Peyer's patch (tissue), 4 donors: ENCODE measurements around the gene TCAF1. TPM values are rescaled to one million over a fixed set of nuclear protein-coding genes. Genes with fewer than 3 reads are reported as not detected.
"Not testable (repeated sequence)": the region's sequence is repeated elsewhere in the genome, so short reads cannot be mapped to it uniquely, and the experiment has no call there.

ENCODE experiments used
- DNase-seq, 3 donors: peaks; one replicate each; pipeline ENCODE4 v3.0.0-alpha.2; 2017 to 2019
- H3K27ac ChIP-seq, 4 donors: fragments of 200-600 bp; sonication (generic); one replicate each; pipeline ENCODE4 v1.5.1; 2016 to 2019
- H3K27me3 ChIP-seq, 2 donors: fragments of 200-600 bp; sonication (generic); one replicate each; pipeline ENCODE4 v1.5.1; 2019
- H3K36me3 ChIP-seq, 3 donors: fragments of 200-600 bp; sonication (generic); one replicate each; pipeline ENCODE4 v1.5.1; 2016 to 2019
- H3K4me1 ChIP-seq, 4 donors: fragments of 200-600 bp; sonication (generic); one replicate each; pipeline ENCODE4 v1.5.1; 2016 to 2019
- H3K4me3 ChIP-seq, 4 donors: fragments of 200-600 bp; sonication (generic); 1 replicate in 3 of 4; 2 replicates in 1 of 4; pipeline ENCODE4 v1.5.1; 2016 to 2019; ENCODE audit warnings: mild to moderate bottlenecking in 1 of 4
- H3K9me3 ChIP-seq, 4 donors: fragments of 200-600 bp; sonication (generic); one replicate each; pipeline ENCODE4 v1.5.1; 2016 to 2019; ENCODE audit warnings: mild to moderate bottlenecking in 1 of 4
- POLR2A ChIP-seq, 2 donors: fragments of 450-650 bp; IDR thresholded peaks; one replicate each; pipeline ENCODE4 v1.5.1; 2017; ENCODE audit warnings: antibody characterized with exemption in 2 of 2, mild to moderate bottlenecking in 2 of 2, moderate library complexity in 2 of 2
- total RNA-seq, 4 donors: library from RNA; depleted of rRNA; stranded (reverse); fragments of >200 nt; gene quantifications; one replicate each; pipeline ENCODE4 v1.1.0, GENCODE V29; 2016
- TF ChIP-seq, protein P1 (sequence below), 6 experiments: fragments of 450-650 bp in 4 of 6; fragments of 200-600 bp in 2 of 6; sonication (generic) in 1 of 6; IDR thresholded peaks; one replicate each; pipeline ENCODE4 v1.5.1; 2017 to 2019; ENCODE audit warnings: antibody characterized with exemption in 6 of 6, mild to moderate bottlenecking in 3 of 6, moderate library complexity in 1 of 6

Gene TCAF1
- total RNA-seq, 4 donors from 2014 or later: 21.8 to 33.8 (median 24.4) TPM

DNA sequence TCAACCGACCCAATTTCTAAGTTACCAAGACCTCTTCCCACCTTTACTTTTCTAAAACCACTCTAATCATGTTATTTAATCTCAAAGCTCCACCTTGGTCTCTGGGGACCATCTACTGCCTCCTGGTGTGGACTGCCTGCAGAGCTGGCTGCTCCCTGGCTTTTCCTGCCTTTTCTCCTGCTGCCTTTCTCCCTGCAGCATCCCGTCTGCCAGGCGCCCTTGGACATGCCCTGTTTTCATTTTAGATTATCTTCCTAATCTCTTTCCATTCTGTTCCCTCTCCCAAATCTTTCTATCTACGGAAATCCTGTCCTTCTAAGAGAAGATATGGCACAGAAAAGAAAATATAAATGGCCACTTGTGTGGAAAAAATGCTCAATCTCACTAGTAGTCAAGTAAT, 23.1 kb downstream of the TCAF1 start:
- Histone ChIP-seq H3K36me3 (peaks cover 0 to 20% (median 0%) of the 10 kb centered on the region in 3 donors), H3K9me3 (no peaks in the 10 kb centered on the region), H3K27me3 (no peaks in the 10 kb centered on the region), H3K4me1 (peaks cover 0 to 6% (median 0%) of the 10 kb centered on the region in 4 donors), H3K27ac (no peak overlapping the region), H3K4me3 (no peak overlapping the region)
- TF ChIP-seq, protein P1, sequence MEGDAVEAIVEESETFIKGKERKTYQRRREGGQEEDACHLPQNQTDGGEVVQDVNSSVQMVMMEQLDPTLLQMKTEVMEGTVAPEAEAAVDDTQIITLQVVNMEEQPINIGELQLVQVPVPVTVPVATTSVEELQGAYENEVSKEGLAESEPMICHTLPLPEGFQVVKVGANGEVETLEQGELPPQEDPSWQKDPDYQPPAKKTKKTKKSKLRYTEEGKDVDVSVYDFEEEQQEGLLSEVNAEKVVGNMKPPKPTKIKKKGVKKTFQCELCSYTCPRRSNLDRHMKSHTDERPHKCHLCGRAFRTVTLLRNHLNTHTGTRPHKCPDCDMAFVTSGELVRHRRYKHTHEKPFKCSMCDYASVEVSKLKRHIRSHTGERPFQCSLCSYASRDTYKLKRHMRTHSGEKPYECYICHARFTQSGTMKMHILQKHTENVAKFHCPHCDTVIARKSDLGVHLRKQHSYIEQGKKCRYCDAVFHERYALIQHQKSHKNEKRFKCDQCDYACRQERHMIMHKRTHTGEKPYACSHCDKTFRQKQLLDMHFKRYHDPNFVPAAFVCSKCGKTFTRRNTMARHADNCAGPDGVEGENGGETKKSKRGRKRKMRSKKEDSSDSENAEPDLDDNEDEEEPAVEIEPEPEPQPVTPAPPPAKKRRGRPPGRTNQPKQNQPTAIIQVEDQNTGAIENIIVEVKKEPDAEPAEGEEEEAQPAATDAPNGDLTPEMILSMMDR (IDR thresholded peaks at IDR 0.05): no peak
- TF ChIP-seq POLR2A (IDR thresholded peaks at IDR 0.05): no peak
- no peak for DNase-seq

DNA sequence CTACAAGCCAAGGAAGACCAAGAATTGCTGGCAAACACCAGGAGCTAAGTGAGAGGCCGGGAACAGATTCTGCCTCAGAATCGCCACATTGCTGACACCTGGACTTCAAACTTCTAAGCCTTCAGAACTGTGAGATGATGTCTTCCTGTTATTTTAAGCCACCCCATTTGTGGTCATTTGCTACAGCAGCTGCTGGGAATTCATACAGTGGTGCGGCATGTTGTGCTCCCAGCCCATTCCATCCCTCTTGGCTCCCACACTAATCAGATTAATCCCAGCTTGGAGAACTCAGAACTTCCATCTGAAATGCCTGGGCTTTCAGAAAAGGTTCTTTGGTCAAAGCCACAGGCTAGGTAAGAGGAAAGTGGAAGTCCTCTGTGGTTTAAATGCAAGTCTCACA, 24.9 kb downstream of the TCAF1 start:
- H3K4me3 ChIP-seq: no peak overlapping the region
- no peaks in the 10 kb centered on the region for H3K4me1 ChIP-seq
- H3K9me3 ChIP-seq: no peaks in the 10 kb centered on the region
- DNase-seq: no peak
- peaks cover 0 to 20% (median 0%) of the 10 kb centered on the region in 3 donors for H3K36me3 ChIP-seq
- no peak overlapping the region for H3K27ac ChIP-seq
- H3K27me3 ChIP-seq: no peaks in the 10 kb centered on the region
- TF ChIP-seq POLR2A (IDR thresholded peaks at IDR 0.05): no peak
- TF ChIP-seq, protein P1 (IDR thresholded peaks at IDR 0.05): no peak

GRCh38 chr7:143876218-143876617, 25.8 kb downstream of the TCAF1 start:
- H3K27ac ChIP-seq: no peak overlapping the region
- no peak overlapping the region for H3K4me3 ChIP-seq
- TF ChIP-seq, protein P1 (IDR thresholded peaks at IDR 0.05): no peak
- TF ChIP-seq POLR2A (IDR thresholded peaks at IDR 0.05): no peak
- H3K36me3 ChIP-seq: peaks cover 0 to 20% (median 0%) of the 10 kb centered on the region in 3 donors
- no peaks in the 10 kb centered on the region for H3K4me1 ChIP-seq
- no peaks in the 10 kb centered on the region for H3K9me3 ChIP-seq
- no peaks in the 10 kb centered on the region for H3K27me3 ChIP-seq
- no peak for DNase-seq

GRCh38 chr7:143873242-143873641, 28.7 kb downstream of the TCAF1 start:
- H3K27ac ChIP-seq, H3K4me3 ChIP-seq, H3K4me1 ChIP-seq, H3K9me3 ChIP-seq, H3K27me3 ChIP-seq, DNase-seq: not testable (repeated sequence)
- peaks cover 0 to 20% (median 0%) of the 10 kb centered on the region in 3 donors for H3K36me3 ChIP-seq

GRCh38 chr7:143871534-143871933, 30.4 kb downstream of the TCAF1 start:
- H3K9me3 ChIP-seq, H3K4me3 ChIP-seq, H3K4me1 ChIP-seq, H3K27ac ChIP-seq, H3K27me3 ChIP-seq, DNase-seq: not testable (repeated sequence)
- peaks cover 0 to 20% (median 0%) of the 10 kb centered on the region in 3 donors for H3K36me3 ChIP-seq

DNA sequence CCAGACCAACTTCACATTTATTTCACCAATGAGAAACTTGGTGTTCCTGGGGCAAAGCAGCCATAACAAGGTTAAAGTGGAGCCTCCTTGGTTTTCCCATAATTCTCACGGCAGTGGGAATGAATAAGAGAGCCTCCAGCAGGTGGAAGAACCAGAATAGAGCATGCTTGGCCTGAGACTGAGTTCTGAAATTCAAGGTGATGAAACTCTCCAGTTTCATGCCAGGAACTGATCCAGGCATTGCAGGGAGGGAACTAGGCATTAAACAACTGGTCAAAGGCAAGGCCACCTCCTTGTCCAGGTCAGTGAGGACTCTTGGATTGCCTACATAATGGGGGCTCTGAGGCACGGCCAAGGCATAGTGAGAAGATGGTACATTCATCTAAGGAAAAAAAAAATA, 44.0 kb downstream of the TCAF1 start:
- not testable (repeated sequence) for H3K27ac ChIP-seq, H3K27me3 ChIP-seq, H3K36me3 ChIP-seq

GRCh38 chr7:143855443-143855842, 46.5 kb downstream of the TCAF1 start:
- H3K27me3 ChIP-seq, H3K4me1 ChIP-seq, H3K4me3 ChIP-seq, H3K36me3 ChIP-seq, H3K9me3 ChIP-seq, H3K27ac ChIP-seq, DNase-seq: not testable (repeated sequence)

More for the DNA sequence above, 44.0 kb downstream of the TCAF1 start:
- H3K4me1 ChIP-seq, H3K9me3 ChIP-seq, DNase-seq, H3K4me3 ChIP-seq: not testable (repeated sequence)

DNA sequence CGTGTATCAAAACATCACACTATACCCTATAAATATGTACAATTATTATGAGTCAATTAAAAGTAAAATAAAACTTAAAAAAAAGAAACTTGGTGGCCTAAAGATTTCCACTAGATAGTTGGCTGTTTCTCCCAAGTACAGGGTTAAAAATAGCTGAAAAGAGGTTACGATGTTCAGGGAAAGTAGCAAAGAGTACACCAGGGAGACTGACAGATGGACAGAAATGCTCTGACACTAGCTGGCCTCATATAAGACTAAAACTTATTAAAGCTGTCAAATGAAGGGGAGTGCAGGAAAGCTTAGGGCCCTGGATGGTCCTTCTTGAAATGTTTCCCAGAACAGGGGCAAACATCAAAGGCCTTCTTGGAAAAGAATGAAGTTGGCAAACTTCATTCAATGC, 51.3 kb downstream of the TCAF1 start:
- Histone ChIP-seq H3K4me3 (no peak overlapping the region), H3K36me3 (no peaks in the 10 kb centered on the region)

More for the DNA sequence above, 51.3 kb downstream of the TCAF1 start:
- DNase-seq: no peak
- TF ChIP-seq, protein P1 (IDR thresholded peaks at IDR 0.05): no peak
- no peak for TF ChIP-seq POLR2A (IDR thresholded peaks at IDR 0.05)
- Histone ChIP-seq H3K27me3 (no peaks in the 10 kb centered on the region), H3K27ac (no peak overlapping the region), H3K9me3 (no peaks in the 10 kb centered on the region), H3K4me1 (no peaks in the 10 kb centered on the region)
